Mucosa of rectum (tissue), 2 donors: ENCODE data around the gene C2.

ENCODE experiments used
- H3K27ac ChIP-seq, 2 donors: one replicate each; pipeline ENCODE4 v1.7.0; 2013; ENCODE audit warnings: inconsistent platforms in 2 of 2, low read depth in 2 of 2, low read length in 2 of 2
- H3K27me3 ChIP-seq, 2 donors: one replicate each; pipeline ENCODE4 v1.7.0; 2013; ENCODE audit warnings: low read length in 2 of 2; ENCODE audit not compliant: control insufficient read depth in 2 of 2, insufficient read depth in 2 of 2
- H3K36me3 ChIP-seq, 2 donors: one replicate each; pipeline ENCODE4 v1.7.0; 2013; ENCODE audit warnings: low read length in 2 of 2; ENCODE audit not compliant: control insufficient read depth in 2 of 2, insufficient read depth in 2 of 2
- H3K4me1 ChIP-seq, 2 donors: one replicate each; pipeline ENCODE4 v1.7.0; 2013; ENCODE audit warnings: low read length in 2 of 2, mild to moderate bottlenecking in 1 of 2; ENCODE audit not compliant: control insufficient read depth in 2 of 2, insufficient read depth in 2 of 2
- H3K4me3 ChIP-seq, 2 donors: one replicate each; pipeline ENCODE4 v1.7.0; 2013; ENCODE audit warnings: low read length in 2 of 2
- H3K9ac ChIP-seq, 2 donors: one replicate each; pipeline ENCODE4 v1.7.0; 2013; ENCODE audit warnings: low read length in 2 of 2, low read depth in 1 of 2, mild to moderate bottlenecking in 1 of 2
- H3K9me3 ChIP-seq, 2 donors: one replicate each; pipeline ENCODE4 v1.7.0; 2013; ENCODE audit warnings: low read length in 2 of 2; ENCODE audit not compliant: control insufficient read depth in 2 of 2
- donor health status: healthy.
- donor health status: Normal muscosa, but diverticular disease.

C2 gene

DNA sequence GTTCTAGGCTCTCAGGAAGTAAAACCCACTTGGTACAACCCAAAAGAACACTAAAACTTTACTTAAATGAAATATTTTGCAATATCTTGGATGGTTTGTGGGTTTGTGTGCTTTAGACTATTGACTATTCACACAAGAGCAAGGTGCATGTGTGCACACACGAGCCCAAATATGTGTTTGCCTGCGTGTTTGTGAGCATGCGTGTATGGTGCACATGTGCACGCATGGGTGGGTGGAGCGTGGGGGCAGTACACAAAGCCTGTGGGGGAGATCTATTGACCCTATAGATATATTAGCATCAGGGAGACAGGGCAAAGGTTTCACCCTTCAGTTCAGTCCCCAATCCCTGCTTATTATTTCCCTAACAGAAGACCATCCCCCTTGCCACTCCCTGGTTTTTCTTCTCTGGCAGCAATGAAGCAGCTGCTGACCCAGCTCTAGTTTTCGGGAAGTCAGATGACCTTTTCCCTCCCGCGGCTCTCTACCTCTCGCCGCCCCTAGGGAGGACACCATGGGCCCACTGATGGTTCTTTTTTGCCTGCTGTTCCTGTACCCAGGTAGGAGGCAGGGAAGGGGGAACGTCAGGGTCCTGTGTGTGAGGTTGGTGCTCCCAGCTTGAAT, at the start of gene C2:
Gene C2, plus strand, starts transcription at position 476 of the 621 bp plus-strand sequence. Its CDS starts 36 bp downstream, at position 512.
- H3K4me3 ChIP-seq = peak within 1 kb of the TSS; percentile 46 to 63
- peak within 1 kb of the TSS; percentile 45 to 53 for H3K9ac ChIP-seq
- no peaks in the 10 kb centered on the region for H3K36me3 ChIP-seq
- H3K27me3 ChIP-seq = no peaks in the 10 kb centered on the region
- H3K9me3 ChIP-seq = no peaks in the 10 kb centered on the region
- H3K27ac ChIP-seq = peak within 1 kb of the TSS; percentile 13 to 17
- no peaks in the 10 kb centered on the region for H3K4me1 ChIP-seq

DNA sequence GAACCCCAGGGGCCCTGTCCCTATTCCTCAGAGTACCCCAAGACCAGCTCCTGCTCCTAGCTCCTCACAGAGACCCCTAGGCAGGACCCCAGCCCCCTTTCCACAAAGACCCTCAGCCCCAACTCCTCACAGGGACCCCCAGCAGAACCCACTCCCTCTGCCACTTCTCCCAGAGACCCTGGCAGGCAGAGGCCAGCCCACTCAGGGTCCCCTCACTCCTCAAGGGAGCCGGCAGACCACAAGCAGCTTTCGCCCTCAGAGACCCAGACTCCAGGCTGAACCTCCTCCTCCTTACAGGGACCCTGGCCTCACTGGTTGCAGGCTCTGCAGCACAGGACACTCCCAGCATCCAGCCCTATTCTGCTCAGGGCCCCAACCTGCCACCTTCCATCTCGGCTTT, 49.3 kb upstream of the C2 start:
- peak overlapping the region; percentile 98 to 99 for H3K27ac ChIP-seq
- peak overlapping the region; percentile 94 to 96 for H3K9ac ChIP-seq
- H3K36me3 ChIP-seq = peaks cover 47% of the 10 kb centered on the region in 2 donors
- H3K4me3 ChIP-seq = peak overlapping the region; percentile 85 to 89
- no peaks in the 10 kb centered on the region for H3K9me3 ChIP-seq
- H3K4me1 ChIP-seq = peaks cover 31 to 46% of the 10 kb centered on the region in 2 donors
- H3K27me3 ChIP-seq = no peaks in the 10 kb centered on the region

DNA sequence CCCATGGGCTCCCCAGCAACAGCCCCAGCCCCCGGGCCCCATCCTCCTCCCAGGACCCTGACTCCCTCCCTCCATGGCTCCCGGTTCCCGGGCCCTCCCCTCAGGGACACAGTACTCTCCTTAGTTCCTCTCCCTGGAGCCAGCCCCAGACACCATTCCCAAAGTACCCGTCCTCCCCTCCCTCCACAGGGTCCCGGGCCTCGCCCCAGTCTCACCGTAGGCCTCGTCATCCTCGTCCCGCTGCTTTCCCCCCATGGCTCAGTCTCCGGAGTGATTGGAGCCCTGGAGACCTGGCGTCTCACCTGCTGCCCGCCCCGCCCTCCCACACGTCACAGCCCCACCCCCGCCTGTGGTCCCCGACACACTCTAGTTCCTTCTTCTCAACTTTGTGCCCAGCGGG, 48.8 kb upstream of the C2 start, which contains the start of gene SLC44A4:
Gene SLC44A4, minus strand, starts transcription at position 272 of the 400 bp plus-strand sequence. Its CDS starts 17 bp downstream, at position 255.
- Histone ChIP-seq H3K9ac (peak within 1 kb of the TSS; percentile 94 to 96), H3K36me3 (peaks cover 50 to 53% of the 10 kb centered on the region in 2 donors), H3K4me3 (peak within 1 kb of the TSS; percentile 85 to 89), H3K4me1 (peaks cover 31 to 46% of the 10 kb centered on the region in 2 donors), H3K27ac (peak within 1 kb of the TSS; percentile 98 to 99), H3K27me3 (no peaks in the 10 kb centered on the region), H3K9me3 (no peaks in the 10 kb centered on the region)

DNA sequence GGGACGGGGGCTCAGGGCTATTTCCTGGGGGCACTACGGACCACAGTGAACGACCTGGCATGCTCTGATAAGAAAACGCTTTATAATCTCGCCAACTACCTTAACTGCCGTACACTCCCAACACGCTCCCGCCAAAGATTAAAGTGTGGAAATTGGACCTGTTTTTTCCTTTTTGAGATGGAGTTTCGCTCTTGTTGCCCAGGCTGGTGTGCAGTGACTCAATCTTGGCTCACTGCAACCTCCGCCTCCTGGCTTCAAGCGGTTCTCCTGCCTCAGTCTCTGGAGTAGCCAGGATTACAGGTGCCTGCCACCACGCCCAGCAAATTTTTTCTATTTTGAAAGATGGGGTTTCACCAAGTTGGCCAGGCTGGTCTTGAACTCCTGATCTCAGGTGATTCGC, 48.4 kb upstream of the C2 start:
- no peaks in the 10 kb centered on the region for H3K27me3 ChIP-seq
- H3K4me3 ChIP-seq = peak overlapping the region; percentile 56 to 89
- no peaks in the 10 kb centered on the region for H3K9me3 ChIP-seq
- H3K36me3 ChIP-seq = peaks cover 47 to 51% of the 10 kb centered on the region in 2 donors
- peaks cover 30 to 43% of the 10 kb centered on the region in 2 donors for H3K4me1 ChIP-seq
- peak overlapping the region; percentile 74 to 96 for H3K9ac ChIP-seq
- H3K27ac ChIP-seq = peak overlapping the region; percentile 98 to 99

DNA sequence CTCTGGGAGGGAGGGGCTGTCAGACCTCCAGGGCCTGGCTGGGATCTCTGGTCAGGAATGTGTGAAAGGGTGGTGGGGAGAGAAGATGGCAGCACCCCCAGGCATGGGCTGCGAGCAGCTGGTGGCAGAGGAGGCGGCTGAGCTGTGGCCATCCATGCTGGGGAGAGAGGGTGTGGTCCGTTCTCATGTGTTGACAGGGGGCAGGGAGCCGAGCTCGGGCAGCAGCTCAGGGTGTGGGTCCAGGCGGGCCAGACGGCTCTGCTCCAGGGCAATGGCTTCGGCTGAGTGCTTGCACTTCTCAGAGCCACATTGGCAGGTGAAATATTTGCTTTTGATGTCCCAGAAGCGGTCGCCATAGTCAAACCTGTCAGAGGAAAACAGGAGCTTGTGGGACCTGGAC, 47.6 kb upstream of the C2 start:
- Histone ChIP-seq H3K27me3 (no peaks in the 10 kb centered on the region), H3K36me3 (peaks cover 46 to 51% of the 10 kb centered on the region in 2 donors), H3K4me3 (no peak overlapping the region), H3K4me1 (peaks cover 23 to 36% of the 10 kb centered on the region in 2 donors), H3K27ac (peak overlapping the region; percentile 98 to 99), H3K9ac (peak overlapping the region in 1 of 2 donors; percentile 96), H3K9me3 (no peaks in the 10 kb centered on the region)

DNA sequence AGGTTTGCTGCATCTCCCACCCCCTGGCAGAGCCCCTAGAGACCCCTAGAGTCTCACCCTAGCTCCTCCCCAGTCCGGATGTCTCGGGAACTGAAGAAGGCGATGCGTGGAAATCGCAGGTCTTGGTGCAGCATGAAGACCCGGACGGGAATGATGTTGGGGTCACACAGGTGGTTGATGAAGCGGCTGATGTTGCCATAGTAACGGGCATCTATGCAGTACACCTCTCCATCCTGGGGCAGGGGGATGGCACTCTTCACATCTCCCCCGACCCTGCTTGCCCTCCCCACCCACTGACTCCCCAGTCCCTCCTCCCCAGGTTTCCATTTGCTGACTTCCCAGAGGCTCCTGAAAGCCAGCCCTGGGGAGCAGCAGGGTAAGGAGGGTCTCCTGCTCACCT, 46.9 kb upstream of the C2 start:
- no peaks in the 10 kb centered on the region for H3K9me3 ChIP-seq
- peaks cover 19 to 30% of the 10 kb centered on the region in 2 donors for H3K4me1 ChIP-seq
- H3K27ac ChIP-seq = no peak overlapping the region
- H3K27me3 ChIP-seq = no peaks in the 10 kb centered on the region
- no peak overlapping the region for H3K9ac ChIP-seq
- peaks cover 42 to 47% of the 10 kb centered on the region in 2 donors for H3K36me3 ChIP-seq
- H3K4me3 ChIP-seq = no peak overlapping the region

DNA sequence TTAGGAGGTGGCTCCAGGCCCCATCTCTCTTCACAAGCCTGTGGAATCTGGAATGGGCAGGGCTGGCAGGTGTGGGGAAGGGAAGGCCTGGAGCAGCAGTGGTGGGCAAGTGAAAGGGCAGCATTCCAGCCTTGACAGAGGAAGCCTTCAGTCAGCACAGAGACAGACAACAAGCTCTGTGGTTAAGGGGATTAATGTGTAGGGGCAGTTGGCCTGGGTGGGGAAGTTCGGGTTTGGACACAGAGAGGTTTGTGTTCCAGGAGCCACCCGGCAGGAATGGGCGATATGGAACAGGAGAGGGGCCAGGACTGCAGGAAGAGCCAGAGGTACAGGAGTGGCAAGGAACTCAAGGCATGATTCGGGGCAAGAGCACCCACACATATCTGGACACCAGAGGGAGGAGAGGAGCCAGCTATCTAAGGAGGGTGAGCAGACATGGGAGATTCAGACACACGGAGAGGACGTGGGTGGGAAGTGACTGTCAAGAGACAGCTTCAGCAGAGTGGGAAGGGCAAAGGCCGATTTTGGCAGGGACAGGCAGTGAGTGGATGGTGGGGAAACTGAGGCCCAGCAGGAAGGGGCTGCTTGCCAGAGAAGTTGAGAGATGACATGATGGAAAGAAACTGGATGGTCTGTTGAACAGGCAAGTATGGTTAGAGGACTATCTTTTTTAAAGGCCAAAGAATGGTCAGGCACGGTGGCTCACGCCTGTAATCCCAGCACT, 46.2 kb upstream of the C2 start:
- Histone ChIP-seq H3K9me3 (no peaks in the 10 kb centered on the region), H3K4me1 (peaks cover 15 to 24% of the 10 kb centered on the region in 2 donors), H3K27ac (no peak overlapping the region), H3K9ac (no peak overlapping the region), H3K36me3 (peaks cover 38 to 43% of the 10 kb centered on the region in 2 donors), H3K4me3 (no peak overlapping the region), H3K27me3 (no peaks in the 10 kb centered on the region)

DNA sequence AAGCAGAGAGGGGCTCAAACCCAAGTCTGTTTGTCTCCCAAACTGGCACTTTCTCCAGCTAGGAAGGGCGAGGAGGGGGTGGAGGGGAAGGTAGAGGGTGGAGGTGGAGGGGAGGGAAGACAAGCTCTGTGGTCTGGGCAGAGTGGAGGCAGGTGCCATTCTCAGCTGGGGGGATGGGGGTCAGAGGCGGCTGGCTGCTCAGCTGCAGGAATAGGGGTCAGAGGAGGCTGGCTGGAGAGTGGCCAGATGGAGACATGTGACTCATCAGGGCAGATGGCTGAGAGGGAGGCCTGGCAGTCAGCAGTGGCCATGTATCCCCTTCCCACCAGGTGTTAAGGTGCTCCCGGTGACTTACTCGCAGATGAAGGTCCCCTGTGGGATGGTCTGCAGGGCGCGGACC, 45.2 kb upstream of the C2 start:
- no peaks in the 10 kb centered on the region for H3K27me3 ChIP-seq
- no peak overlapping the region for H3K4me3 ChIP-seq
- H3K9me3 ChIP-seq = no peaks in the 10 kb centered on the region
- H3K4me1 ChIP-seq = peaks cover 9 to 15% of the 10 kb centered on the region in 2 donors
- H3K9ac ChIP-seq = no peak overlapping the region
- H3K36me3 ChIP-seq = peaks cover 44 to 52% of the 10 kb centered on the region in 2 donors
- no peak overlapping the region for H3K27ac ChIP-seq

- Histone ChIP-seq H3K4me1 (peaks cover 8 to 15% of the 10 kb centered on the region in 2 donors), H3K36me3 (peaks cover 54 to 63% of the 10 kb centered on the region in 2 donors), H3K4me3 (no peak overlapping the region), H3K27ac (no peak overlapping the region), H3K27me3 (no peaks in the 10 kb centered on the region), H3K9ac (no peak overlapping the region), H3K9me3 (no peaks in the 10 kb centered on the region)
Observed at GRCh38 chr6:31883676-31884075, 43.8 kb upstream of the C2 start.

GRCh38 chr6:31884528-31885035, 42.9 kb upstream of the C2 start:
- no peak overlapping the region for H3K27ac ChIP-seq
- H3K4me3 ChIP-seq = no peak overlapping the region
- H3K9ac ChIP-seq = no peak overlapping the region
- peaks cover 59 to 69% of the 10 kb centered on the region in 2 donors for H3K36me3 ChIP-seq
- H3K9me3 ChIP-seq = no peaks in the 10 kb centered on the region
- no peaks in the 10 kb centered on the region for H3K27me3 ChIP-seq
- peaks cover 2 to 10% of the 10 kb centered on the region in 2 donors for H3K4me1 ChIP-seq
